Measurements from ENCODE around the gene BCL6B.
"Not testable (repeated sequence)": the region's sequence is repeated elsewhere in the genome, so short reads cannot be mapped to it uniquely, and the experiment has no call there.

BCL6B gene

DNA sequence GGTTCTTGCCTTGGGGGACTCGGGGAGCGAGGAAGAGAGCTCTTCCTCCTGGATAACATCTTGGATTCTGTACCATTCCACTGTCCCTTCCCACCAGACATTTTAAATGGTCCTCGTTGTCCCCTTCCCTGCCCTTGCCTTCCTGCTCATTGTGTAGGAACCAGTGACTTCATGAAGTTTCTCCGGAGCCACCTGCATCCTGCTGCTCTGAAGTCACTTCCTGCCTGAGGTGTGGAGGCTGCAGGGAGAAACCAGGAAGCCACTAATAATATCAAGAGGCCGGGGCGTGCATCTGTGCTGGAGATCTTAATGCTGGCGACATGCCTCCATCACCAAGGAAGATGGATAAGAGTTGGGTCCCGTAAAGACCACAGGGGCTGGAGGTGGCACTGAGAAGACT is 6.8 kb downstream of the BCL6B start:
- no peak for DNase-seq

DNA sequence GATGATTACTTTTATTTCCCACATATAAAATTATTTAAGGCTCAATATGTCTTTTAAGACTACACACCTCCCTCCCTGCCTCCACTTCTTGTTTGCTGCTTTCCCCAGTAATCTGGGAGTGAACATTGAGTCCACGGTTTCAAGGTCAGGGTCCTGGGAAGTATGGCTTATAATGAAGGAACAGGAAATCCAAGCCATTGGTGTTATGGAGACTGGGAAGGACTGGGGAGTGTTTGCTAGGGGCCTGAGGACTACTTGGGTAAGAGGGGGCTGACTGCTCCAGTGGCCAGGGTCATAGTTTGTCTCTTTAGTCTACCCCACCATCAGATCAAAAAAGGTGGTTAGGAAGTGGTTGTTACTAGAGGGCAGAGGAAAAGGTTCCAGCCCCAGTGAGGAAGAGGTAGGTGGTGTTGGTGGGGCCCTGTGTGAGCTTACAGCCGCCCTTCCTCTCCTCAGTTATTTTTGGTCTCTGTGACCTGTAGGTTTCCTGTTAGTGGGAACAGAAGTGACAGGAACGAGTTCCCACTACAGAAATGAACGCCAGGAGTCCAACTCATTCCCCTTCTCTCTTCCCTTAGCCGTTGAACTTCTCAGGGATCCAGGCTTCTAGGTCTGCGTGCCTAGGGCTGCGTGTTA is 12.2 kb downstream of the BCL6B start:
- DNase-seq, result peak; percentile 37

DNA sequence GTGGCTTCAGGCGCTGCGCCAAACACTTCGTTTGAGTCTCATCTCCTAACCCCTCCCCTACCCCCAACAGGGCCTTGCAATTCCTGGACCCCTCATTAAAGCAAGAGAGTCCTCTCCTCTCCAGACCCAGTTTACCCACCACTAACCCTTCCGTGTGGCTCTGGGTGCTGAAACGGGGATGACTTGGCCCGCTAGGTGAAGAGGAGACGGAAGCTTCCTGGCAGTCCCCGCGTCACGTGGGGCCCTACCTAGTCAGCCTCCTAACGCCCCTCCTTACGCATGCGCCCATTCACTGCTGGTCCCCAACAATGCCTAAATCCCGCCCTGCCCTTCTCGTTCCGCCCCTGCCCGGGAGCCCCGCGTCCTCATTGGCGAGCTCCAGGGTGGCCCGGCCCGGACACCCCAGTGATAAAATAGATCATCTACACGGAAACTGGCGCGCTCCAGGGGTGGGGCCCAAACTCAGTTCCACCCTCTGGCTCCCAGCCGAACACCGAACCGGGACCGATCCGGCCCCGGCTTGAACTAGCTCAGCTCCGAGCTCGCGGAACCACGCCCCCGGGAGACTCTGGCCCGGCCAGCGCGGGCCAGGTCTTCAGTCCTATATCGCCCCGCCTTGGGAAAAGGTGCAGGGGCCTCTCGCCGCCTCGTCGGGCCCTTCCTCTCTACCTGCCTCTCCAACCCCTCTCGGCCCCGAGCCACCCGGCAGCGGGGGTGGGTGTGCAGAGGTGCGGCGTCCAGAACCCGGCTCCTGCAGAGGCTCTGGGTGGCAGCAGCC is 12.9 kb downstream of the BCL6B start, which contains the start of gene SLC16A13:
TSS of gene SLC16A13 (plus strand) at position 425 of the 778 bp plus-strand sequence. CDS start 368 bp downstream, outside the sequence.
- peak; percentile 97 for DNase-seq

DNA sequence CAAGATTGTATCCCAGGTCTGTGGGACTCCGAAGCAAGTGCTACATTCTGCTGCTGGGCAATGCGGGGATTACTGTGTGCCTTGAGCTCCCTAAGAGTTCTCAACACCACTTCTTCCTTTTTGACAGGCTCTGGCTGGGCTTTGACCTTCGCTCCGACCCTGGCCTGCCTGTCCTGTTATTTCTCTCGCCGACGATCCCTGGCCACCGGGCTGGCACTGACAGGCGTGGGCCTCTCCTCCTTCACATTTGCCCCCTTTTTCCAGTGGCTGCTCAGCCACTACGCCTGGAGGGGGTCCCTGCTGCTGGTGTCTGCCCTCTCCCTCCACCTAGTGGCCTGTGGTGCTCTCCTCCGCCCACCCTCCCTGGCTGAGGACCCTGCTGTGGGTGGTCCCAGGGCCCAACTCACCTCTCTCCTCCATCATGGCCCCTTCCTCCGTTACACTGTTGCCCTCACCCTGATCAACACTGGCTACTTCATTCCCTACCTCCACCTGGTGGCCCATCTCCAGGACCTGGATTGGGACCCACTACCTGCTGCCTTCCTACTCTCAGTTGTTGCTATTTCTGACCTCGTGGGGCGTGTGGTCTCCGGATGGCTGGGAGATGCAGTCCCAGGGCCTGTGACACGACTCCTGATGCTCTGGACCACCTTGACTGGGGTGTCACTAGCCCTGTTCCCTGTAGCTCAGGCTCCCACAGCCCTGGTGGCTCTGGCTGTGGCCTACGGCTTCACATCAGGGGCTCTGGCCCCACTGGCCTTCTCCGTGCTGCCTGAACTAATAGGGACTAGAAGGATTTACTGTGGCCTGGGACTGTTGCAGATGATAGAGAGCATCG is 15.4 kb downstream of the BCL6B start:
- DNase-seq, result no peak

DNA sequence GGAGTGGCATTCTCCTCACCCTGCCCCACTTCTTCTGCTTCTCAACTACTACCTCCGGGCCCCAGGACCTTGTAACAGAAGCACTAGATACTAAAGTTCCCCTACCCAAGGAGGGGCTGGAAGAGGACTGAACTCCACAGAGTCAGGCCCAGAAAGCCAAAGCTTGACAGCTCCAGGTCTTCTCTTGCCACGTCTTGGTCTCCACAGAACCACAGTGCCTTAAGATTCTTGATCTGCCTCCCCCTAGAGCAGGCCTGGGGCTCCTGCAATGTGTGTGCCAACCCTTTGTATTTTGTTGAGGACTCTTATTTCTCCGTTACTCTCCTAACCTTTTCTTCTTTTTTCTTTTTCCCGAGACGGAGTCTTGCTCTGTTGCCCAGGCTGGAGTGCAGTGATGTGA is 17.0 kb downstream of the BCL6B start:
- DNase-seq, result no peak

DNA sequence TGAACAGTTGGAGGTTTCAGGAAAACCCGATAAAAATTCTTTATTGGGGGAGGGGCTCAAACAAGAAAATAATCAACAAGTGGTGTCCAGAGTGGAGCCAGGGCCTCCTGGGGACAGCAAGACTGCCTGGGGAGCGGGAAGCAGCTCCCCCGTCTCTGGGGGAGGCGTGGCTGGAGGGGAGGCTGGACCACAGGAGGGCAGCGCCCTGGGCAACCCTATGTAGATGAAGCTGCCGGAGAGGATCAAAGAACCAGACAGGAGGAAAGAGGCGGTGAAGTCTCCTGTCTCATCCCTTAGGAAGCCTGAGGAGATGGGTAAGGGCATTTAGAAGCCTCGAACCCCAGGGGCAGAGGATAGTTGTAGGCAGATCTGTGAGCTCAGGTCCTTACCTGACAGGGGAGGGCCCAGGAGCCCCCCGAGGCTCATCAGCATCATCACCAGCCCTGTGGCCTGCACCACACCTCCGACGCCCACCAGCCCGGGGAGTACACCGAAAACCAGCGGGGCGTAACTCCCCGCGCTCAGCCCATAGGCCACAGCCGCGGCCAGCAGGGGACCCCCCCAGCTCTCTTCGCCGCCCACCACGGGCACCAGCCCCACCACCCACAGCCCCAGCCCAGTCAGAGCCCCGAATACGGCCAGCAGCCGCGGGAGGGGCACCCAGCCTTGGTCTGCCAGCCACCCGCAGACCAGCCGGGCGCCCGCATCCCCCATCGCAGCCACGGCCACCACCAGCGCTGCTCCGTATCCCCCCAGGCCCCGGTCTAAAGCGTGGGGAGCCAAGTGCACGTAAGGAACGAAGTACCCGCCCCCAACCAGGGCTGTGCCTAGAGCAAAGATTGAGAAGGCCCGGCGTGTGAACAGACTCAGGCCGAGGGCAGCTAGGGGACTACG is 19.0 kb downstream of the BCL6B start:
- DNase-seq, result no peak

DNA sequence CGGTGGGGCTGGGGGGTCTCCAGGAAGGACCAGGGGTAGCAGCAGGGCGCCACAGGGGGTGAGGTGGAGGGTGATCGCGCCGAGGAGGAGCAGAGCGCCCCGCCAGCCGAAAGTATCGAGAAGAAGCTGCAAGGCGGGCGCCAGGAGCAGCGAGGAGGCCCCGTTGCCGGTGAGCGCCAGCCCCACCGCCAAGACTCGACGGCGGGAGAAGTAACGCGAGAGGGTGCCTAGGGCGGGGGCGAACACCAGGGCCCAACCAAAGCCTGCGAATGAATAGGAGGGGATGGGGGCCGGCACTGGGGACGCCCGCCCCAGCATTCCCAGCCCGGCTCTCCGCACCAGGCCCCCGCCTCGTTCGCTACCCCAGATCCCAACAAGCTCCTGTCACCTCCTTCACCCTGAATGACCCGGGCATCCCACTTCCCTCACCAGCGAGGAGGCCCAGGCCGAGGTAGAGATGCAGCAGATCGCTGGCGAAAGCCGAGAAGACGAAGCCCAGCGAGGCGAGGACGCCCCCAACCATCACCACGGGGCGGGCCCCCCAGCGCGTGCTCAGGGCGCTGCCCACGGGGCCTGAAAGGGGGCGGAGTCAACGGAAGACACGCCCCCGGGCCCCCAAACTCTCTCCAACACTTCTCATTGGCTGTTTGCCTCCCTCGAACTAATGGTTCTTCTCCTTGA is 19.8 kb downstream of the BCL6B start:
- peak; percentile 36 for DNase-seq

DNA sequence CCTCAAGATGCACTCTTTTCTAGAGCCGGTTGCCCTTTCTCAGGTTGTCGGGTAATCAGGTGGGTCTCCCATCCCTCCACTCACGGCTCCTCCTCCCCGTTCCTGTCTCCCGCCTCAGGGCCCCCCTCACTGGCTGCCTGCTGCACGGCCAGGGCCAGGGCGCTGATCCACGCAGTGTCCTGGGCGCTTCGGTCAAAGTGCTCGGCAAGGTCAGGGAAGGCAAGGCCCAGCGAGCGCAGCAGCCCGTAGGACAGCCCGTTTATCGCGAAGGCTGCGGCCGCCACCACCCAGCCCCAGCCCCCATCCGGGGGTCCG is 20.3 kb downstream of the BCL6B start:
- DNase-seq, result no peak

DNA sequence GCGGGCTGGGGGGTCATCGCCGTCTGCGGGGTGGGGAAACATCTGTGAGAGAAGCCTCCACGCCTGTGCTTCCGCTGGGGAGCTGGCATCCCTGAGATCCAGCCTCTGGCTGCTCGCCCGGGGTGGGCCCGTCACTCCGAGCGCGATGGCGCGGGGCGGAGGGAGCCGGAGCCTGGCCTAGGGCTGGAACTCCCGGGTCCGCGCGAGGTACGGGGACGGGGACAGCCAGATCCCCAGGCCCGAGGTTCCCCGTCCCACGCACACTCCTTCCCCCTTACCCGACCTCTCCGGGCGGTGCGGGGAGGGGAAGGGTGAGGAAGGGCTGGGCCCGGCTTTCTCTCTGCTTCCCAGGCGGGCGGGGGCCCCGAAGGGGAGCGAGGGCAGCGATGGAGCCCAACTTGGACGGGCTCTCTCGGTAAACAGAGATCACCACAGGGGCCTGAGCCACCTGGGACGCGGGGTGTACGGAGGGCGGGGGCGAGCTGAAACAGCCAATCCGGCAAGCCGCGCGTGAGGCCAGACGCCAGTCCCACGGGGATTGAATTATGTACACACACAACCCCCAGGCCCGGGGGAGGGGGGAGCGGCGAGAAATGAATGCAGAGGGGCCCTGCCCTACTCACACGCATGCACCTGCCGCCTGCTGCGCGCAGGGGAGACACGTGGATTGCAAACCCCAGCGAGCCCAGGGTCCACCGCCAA is 20.8 kb downstream of the BCL6B start, which contains the start of gene SLC16A11:
TSS of gene SLC16A11 (minus strand) at position 596 of the 702 bp plus-strand sequence. CDS start at position 17, 579 bp downstream.
- peak; percentile 37 for DNase-seq

DNA sequence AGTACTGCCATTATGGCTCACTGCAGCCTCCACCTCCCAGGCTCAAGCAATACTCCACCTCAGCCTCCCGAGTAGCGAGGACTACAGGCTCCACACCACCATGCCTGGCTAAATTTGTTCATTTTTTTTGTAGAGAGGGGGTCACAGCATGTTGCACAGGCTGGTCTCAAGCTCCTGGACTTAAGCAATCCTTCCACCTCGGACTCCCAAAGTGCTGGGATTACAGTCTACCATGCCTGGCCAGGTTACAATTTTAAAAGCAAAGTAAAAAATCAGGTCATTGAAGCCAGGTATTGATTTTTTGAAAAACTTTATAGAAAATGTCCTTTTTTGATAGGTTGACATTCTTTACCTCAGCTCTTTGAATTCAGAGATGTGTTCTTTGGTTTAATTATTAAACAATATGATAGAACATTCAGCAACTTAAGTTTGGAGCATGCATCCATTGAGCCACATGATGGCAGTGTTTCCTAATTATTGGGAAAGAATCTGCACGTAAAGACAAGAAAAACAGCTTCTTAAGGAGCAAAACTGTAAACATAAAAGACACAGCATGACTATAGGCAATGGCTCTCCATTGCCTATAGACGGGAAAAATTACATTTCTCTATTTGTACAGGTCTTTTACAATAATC is 22.8 kb downstream of the BCL6B start:
- no peak for DNase-seq

DNA sequence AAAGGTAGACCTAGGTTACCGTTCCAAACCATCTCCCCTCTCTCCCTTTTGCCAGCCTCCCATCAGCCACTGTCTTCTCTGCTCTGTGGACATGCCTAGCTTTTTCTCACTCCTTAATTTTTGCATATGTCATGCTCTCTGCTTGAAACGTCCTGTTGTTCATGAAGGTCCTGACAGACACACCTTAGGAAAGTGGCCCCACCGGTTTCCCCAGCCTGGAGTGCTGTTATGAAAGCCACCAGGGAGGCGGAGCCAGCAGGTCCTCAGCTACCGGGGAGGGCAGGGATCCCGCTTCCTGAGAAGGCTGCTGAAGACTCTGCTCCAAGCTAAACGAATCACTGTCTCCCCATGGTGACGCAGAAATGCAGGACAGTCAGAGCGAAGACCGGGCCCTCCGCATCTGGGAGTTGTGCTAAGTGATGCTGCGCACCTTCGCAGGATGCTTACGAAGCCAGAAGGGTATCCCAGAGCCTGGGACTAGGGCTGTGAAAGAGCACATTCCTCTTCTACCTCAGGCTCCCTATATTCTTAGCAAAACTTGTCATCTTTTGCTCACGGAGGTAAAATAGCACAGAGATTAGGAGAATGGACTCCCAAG is 23.4 kb downstream of the BCL6B start:
- DNase-seq, result peak; percentile 29

DNA sequence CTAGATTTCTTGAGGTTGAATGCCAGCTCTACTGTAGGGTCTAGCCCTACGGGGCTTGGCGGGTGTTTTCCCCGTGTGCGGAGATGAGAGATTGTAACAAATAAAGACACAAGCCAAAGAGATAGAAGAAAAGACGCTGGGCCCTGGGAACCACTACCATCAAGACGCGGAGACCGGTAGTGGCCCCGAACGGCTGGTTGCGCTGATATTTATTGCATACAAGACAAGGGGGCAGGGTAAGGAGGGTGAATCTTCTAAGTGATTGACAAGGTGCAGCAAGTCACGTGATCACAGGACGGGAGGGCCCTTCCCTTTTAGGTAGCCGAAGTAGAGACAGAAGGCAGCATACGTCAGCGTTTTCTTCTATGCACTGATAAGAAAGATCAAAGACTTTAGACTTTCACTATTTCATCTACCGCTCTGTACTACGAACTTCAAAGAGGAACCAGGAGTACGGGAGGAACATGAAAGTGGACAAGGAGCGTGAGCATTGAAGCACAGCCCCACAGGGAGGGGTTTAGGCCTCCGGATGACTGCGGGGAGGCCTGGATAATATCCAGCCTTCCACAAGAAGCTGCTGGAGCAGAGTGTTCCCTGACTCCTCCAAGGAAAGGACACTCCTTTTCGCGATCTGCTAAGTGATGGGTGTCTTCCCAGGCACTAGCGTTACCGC is 24.0 kb downstream of the BCL6B start:
- DNase-seq, result peak; percentile 48

DNA sequence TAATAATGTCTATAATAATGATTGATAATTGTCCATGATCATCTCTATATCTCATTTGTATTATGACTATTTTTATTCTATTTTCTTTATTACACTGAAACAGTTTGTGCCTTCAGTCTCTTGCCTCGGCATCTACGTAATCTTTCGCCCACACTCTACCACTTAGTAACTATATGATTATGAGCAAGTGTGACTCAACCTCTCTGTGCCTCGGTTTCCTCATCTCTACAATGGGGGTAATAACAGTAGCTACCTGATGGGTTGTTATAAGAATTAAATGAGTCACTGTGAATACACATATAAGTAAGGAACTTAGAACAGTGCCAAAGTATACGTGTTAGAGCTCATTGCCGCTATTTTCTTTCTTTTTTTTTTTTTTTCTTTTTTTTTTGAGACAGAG is 24.7 kb downstream of the BCL6B start:
- no peak for DNase-seq

DNA sequence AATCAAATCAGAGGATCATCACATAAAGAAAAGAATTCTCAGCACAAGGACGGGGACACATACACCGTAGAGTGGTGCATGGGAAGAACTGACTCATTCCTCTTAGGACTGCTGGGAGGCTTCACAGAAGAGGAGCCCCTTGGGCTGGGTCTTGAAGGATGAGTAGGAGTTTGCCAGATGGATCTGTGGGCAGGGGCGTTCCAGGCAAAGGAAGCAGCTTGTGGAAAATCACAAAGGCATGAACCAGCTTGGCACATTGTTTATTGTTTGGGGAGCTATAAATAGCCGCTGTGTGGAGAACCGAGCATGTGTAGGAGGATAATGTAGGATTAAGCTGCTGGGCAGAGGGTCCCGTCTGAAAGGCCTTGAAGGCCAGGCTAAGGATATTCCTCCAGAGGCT is 26.1 kb downstream of the BCL6B start:
- DNase-seq, result no peak

DNA sequence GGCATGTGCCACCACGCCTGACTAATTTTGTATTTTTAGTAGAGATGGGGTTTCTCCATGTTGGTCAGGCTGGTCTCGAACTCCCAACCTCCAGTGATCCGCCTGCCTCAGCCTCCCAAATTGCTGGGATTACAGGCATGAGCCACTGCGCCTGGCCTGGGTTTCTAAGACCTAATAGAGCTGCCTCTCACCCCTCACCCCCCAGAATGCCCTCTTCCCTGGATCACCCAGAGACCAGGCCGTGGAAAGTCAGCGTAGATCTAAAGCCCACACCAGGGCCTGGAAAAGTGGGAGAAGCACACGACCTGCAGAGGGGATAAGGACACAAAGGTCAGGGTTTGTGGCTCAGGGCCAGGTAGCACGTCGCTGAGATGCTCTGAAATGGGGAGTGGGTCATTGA is 27.7 kb downstream of the BCL6B start:
- DNase-seq, result not testable (repeated sequence)

DNA sequence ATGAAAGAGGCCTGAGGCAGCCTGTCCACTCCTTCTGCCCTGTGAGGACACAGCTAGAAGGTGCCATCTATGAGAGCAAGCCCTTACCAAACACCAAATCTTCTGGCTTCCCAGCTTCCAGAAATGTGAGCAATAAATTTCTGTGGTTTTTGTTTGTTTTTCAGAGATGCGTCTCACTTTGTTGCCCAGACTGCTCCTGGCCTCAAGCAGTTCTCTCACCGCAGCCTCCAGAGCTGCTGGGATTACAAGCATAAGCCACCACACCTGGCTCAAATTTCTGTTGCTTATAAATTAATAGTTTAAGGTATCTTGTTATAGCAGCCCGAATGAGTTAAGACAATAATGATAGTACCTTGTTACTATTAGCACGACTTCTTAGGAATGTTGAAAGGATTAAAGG is 33.5 kb downstream of the BCL6B start:
- DNase-seq, result no peak

DNA sequence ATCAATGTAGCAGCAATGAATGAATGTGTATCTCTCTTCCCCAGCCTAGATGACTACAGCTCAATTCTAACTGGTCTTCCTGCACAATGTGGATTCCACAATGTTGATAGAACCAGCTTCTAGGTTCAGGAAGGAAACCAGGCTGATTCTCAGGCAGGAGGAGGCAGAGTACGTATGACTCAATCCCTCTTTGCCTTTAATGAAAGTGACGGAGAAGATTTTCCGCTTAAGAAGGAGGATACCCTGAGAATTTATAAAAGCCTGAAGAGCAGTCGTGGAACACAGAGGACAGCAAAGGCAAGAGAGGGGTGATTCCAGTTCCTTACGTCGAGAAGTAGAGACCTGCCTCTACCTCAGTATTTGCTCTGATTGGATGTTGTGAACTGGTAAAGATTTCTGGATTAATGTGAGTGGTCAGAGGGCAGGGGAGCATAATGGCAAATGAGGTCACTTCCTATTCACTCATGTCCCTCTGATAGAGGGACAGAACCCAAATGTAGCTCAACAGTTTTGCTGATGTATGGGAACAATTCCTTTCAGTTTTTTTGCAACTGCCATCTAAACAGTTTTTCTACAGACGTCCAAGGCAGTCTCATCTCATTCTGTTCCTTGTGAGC is 36.1 kb downstream of the BCL6B start:
- DNase-seq, result no peak

DNA sequence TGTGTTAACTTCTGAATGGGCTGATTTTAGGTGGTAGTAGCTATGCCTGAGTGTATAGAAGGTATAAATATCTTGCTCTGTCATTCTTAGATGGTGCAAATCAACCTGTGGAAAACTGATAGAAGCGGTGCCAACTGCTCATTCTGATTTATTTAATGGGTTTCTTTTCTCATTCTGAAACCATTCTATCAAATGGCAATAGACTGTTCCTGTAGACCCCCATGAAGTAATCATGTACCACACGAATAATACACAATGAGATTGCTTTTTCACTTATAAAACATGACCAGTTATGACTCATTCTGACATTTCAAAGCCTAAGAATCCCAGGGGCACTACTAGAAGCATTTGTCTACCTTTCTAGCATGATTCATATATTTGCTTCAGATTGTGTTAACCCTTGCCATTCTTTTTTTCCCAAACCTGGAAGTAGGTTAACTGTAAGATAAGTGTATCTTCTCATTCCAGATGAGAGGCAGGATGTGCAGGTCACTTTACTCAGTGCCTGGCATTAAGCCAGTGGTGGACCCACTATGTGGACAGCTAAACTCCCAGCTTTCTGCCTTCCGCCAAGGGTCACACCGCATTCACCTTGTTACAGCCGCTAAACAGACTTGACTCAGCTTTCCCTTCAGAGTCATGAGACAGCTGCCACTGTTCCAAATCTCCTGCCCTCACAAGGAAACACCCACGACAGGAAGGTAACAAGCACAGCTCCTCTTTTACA is 37.5 kb downstream of the BCL6B start:
- DNase-seq, result peak; percentile 36

Measured in stimulated activated CD4-positive, alpha-beta T cell treated with anti-CD3 and anti-CD28 coated beads, Interleukin-12 subunit alpha, Interleukin-12 subunit beta, amount 100 ng/mL, for 4 hours (primary cell).